GM21529 (cell line): ENCODE results near the gene ANKRD11.
"Not testable (repeated sequence)": the region's sequence is repeated elsewhere in the genome, so short reads cannot be mapped to it uniquely, and the experiment has no call there.

ENCODE experiments used
- ATAC-seq: cut with Tn5 transposase; IDR thresholded peaks from one replicate; pipeline ENCODE4 v1.9.1; 2021; ENCODE audit not compliant: unreplicated experiment

ANKRD11 gene

GRCh38 chr16:89482150-89482816, 8.1 kb downstream of the ANKRD11 start:
- no peak for ATAC-seq

GRCh38 chr16:89481356-89481955, 8.9 kb downstream of the ANKRD11 start:
- ATAC-seq, result no peak

- ATAC-seq, result no peak
Observed at GRCh38 chr16:89478576-89479221, 11.7 kb downstream of the ANKRD11 start.

- peak; percentile 67 for ATAC-seq
Observed at GRCh38 chr16:89476811-89477261, 13.5 kb downstream of the ANKRD11 start.

GRCh38 chr16:89476379-89476778, 14.0 kb downstream of the ANKRD11 start:
- ATAC-seq, result peak; percentile 15

GRCh38 chr16:89475144-89475543, 15.2 kb downstream of the ANKRD11 start:
- no peak for ATAC-seq

- no peak for ATAC-seq
Observed at GRCh38 chr16:89473791-89474414, 16.5 kb downstream of the ANKRD11 start.

- ATAC-seq, result no peak
Observed at GRCh38 chr16:89473136-89473712, 17.1 kb downstream of the ANKRD11 start.

- ATAC-seq, result no peak
Observed at GRCh38 chr16:89472711-89473075, 17.7 kb downstream of the ANKRD11 start.

GRCh38 chr16:89467382-89467781, 23.0 kb downstream of the ANKRD11 start:
- no peak for ATAC-seq

GRCh38 chr16:89466920-89467319, 23.4 kb downstream of the ANKRD11 start:
- ATAC-seq, result no peak

GRCh38 chr16:89463312-89463711, 27.0 kb downstream of the ANKRD11 start:
- not testable (repeated sequence) for ATAC-seq

- not testable (repeated sequence) for ATAC-seq
Observed at GRCh38 chr16:89462639-89463038, 27.7 kb downstream of the ANKRD11 start.

- not testable (repeated sequence) for ATAC-seq
Observed at GRCh38 chr16:89461890-89462289, 28.5 kb downstream of the ANKRD11 start.

GRCh38 chr16:89460556-89460955, 29.8 kb downstream of the ANKRD11 start:
- ATAC-seq, result no peak

- ATAC-seq, result no peak
Observed at GRCh38 chr16:89458967-89459366, 31.4 kb downstream of the ANKRD11 start.

- no peak for ATAC-seq
Observed at GRCh38 chr16:89458551-89458950, 31.8 kb downstream of the ANKRD11 start.

- ATAC-seq, result no peak
Observed at GRCh38 chr16:89456419-89456959, 33.9 kb downstream of the ANKRD11 start.

GRCh38 chr16:89455692-89456091, 34.7 kb downstream of the ANKRD11 start:
- ATAC-seq, result no peak

GRCh38 chr16:89455178-89455577, 35.2 kb downstream of the ANKRD11 start:
- no peak for ATAC-seq
